Liver (tissue), 9 donors: ENCODE data around the gene MARCKS. TPM values are rescaled to one million over a fixed set of nuclear protein-coding genes. Genes with fewer than 3 reads are reported as not detected.

Source experiments
- DNase-seq: peaks from one replicate; pipeline ENCODE4 v3.0.0-alpha.2; 2017; ENCODE audit warnings: low spot score
- H3K27ac ChIP-seq, 2 donors: one replicate each; pipeline ENCODE4 v1.7.0; 2013; ENCODE audit warnings: inconsistent platforms in 2 of 2, low read length in 2 of 2, control low read depth in 1 of 2, low read depth in 1 of 2, mild to moderate bottlenecking in 1 of 2
- H3K27me3 ChIP-seq, 4 donors: one replicate each; pipeline versions ENCODE4 v1.6.1 to v1.7.0; 2013; ENCODE audit warnings: low read length in 3 of 4, inconsistent platforms in 1 of 4, mild to moderate bottlenecking in 1 of 4, moderate library complexity in 1 of 4; ENCODE audit not compliant: control insufficient read depth in 4 of 4, insufficient read depth in 4 of 4
- H3K36me3 ChIP-seq, 4 donors: one replicate each; pipeline versions ENCODE4 v1.6.1 to v1.7.0; 2013; ENCODE audit warnings: low read length in 3 of 4, mild to moderate bottlenecking in 3 of 4, low read depth in 1 of 4, moderate library complexity in 1 of 4; ENCODE audit not compliant: control insufficient read depth in 4 of 4, insufficient read depth in 3 of 4
- H3K4me1 ChIP-seq, 4 donors: one replicate each; pipeline versions ENCODE4 v1.6.1 to v1.7.0; 2013; ENCODE audit warnings: low read length in 3 of 4, mild to moderate bottlenecking in 3 of 4, moderate library complexity in 1 of 4; ENCODE audit not compliant: control insufficient read depth in 4 of 4, insufficient read depth in 4 of 4
- H3K4me3 ChIP-seq, 3 donors: one replicate each; pipeline versions ENCODE4 v1.6.1 to v1.7.0; 2013; ENCODE audit warnings: low read length in 3 of 3, control low read depth in 1 of 3, low read depth in 1 of 3, mild to moderate bottlenecking in 1 of 3
- H3K9ac ChIP-seq, 2 donors: one replicate each; pipeline ENCODE4 v1.7.0; 2013; ENCODE audit warnings: low read length in 2 of 2, mild to moderate bottlenecking in 2 of 2, moderate library complexity in 2 of 2, control low read depth in 1 of 2, low read depth in 1 of 2
- H3K9me3 ChIP-seq, 4 donors: one replicate each; pipeline versions ENCODE4 v1.6.1 to v1.7.0; 2013; ENCODE audit warnings: low read length in 3 of 4; ENCODE audit not compliant: control insufficient read depth in 4 of 4
- EGR1 ChIP-seq, 2 donors: IDR thresholded peaks; 2 replicates each; pipeline ENCODE4 v1.6.1; 2016 to 2018; ENCODE audit warnings: antibody characterized with exemption in 2 of 2, low read depth in 2 of 2
- FOXA1 ChIP-seq: IDR thresholded peaks from 2 replicates; pipeline ENCODE4 v1.6.1; 2016; ENCODE audit warnings: antibody characterized with exemption
- FOXA2 ChIP-seq: IDR thresholded peaks from 2 replicates; pipeline ENCODE4 v1.6.1; 2016; ENCODE audit warnings: antibody characterized with exemption
- GABPA ChIP-seq, 2 donors: IDR thresholded peaks in 1 of 2; conservative IDR thresholded peaks in 1 of 2; 2 replicates each; pipeline ENCODE4 v1.6.1; 2016; ENCODE audit warnings: antibody characterized with exemption in 2 of 2, mild to moderate bottlenecking in 1 of 2, moderate library complexity in 1 of 2
- HNF4A ChIP-seq, 2 donors: conservative IDR thresholded peaks; 2 replicates each; pipeline ENCODE4 v1.6.1; 2016; ENCODE audit warnings: antibody characterized with exemption in 2 of 2, mild to moderate bottlenecking in 2 of 2
- HNF4G ChIP-seq: IDR thresholded peaks from 2 replicates; pipeline ENCODE4 v1.6.1; 2016; ENCODE audit warnings: antibody characterized with exemption
- JUND ChIP-seq, 2 donors: IDR thresholded peaks; 2 replicates each; pipeline ENCODE4 v1.6.1; 2016; ENCODE audit warnings: antibody characterized with exemption in 2 of 2
- NR2F2 ChIP-seq: IDR thresholded peaks from 2 replicates; pipeline ENCODE4 v1.6.1; 2016; ENCODE audit warnings: antibody characterized with exemption
- RAD21 ChIP-seq, 2 donors: IDR thresholded peaks; 2 replicates each; pipeline ENCODE4 v1.6.1; 2016; ENCODE audit warnings: antibody characterized with exemption in 2 of 2, mild to moderate bottlenecking in 2 of 2
- RXRA ChIP-seq, 2 donors: IDR thresholded peaks; 2 replicates each; pipeline ENCODE4 v1.6.1; 2017 to 2018; ENCODE audit warnings: antibody characterized with exemption in 2 of 2, mild to moderate bottlenecking in 1 of 2
- SP1 ChIP-seq: IDR thresholded peaks from 2 replicates; pipeline ENCODE4 v1.6.1; 2018; ENCODE audit warnings: antibody characterized with exemption, mild to moderate bottlenecking
- TAF1 ChIP-seq: conservative IDR thresholded peaks from 2 replicates; pipeline ENCODE4 v1.6.1; 2016; ENCODE audit warnings: antibody characterized with exemption, mild to moderate bottlenecking
- YY1 ChIP-seq: IDR thresholded peaks from 2 replicates; pipeline ENCODE4 v1.6.1; 2016; ENCODE audit warnings: antibody characterized with exemption, mild to moderate bottlenecking
- WGBS: extraction: QIAGEN DNeasy Blood & Tissue Kit; methylation state at CpG from one replicate; pipeline ENCODE4 v1.1.7; 2013; 5-methylcytosine and 5-hydroxymethylcytosine counted together
- polyA plus RNA-seq, 2 donors: library from polyadenylated mRNA; stranded (reverse) in 1 of 2; unstranded in 1 of 2; fragments of 200-250 nt in 1 of 2; fragments of >200 nt in 1 of 2; fragmentation: Nextera tagmentation in 1 of 2; extraction: Ambion mirVana in 1 of 2; gene quantifications; one replicate each; pipeline versions ENCODE4 v1.2.1 to v1.2.3, GENCODE V29; 2013 to 2015
- total RNA-seq, 2 donors: library from RNA; depleted of rRNA; stranded (reverse); fragments of >200 nt; gene quantifications; one replicate each; pipeline ENCODE4 v1.2.3, GENCODE V29; 2014
- TF ChIP-seq, protein P1 (sequence below): IDR thresholded peaks from 2 replicates; pipeline ENCODE4 v1.6.1; 2016; ENCODE audit warnings: antibody characterized with exemption
- TF ChIP-seq, protein P2 (sequence below): IDR thresholded peaks from 2 replicates; pipeline ENCODE4 v1.6.1; 2016; ENCODE audit warnings: antibody characterized with exemption, mild to moderate bottlenecking
- TF ChIP-seq, protein P3 (sequence below): IDR thresholded peaks from 2 replicates; pipeline ENCODE4 v1.6.1; 2016; ENCODE audit warnings: antibody characterized with exemption
- TF ChIP-seq, protein P4 (sequence below): IDR thresholded peaks from 2 replicates; pipeline ENCODE4 v1.6.1; 2016; ENCODE audit warnings: antibody characterized with exemption
- TF ChIP-seq, protein P5 (sequence below): fragments of 150-350 bp; IDR thresholded peaks from 2 replicates; pipeline ENCODE4 v1.5.1; 2017; ENCODE audit warnings: improper control_type of control experiment, low read depth, low read length; ENCODE audit not compliant: missing input control
- donor health status: healthy.
- donor health status: healthy.
- donor health status: healthy.
- donor health status: healthy.
- donor health status: healthy.

The MARCKS gene
- total and polyA plus RNA-seq, 4 donors, result 3.6 to 31.6 (median 5.9) TPM

DNA sequence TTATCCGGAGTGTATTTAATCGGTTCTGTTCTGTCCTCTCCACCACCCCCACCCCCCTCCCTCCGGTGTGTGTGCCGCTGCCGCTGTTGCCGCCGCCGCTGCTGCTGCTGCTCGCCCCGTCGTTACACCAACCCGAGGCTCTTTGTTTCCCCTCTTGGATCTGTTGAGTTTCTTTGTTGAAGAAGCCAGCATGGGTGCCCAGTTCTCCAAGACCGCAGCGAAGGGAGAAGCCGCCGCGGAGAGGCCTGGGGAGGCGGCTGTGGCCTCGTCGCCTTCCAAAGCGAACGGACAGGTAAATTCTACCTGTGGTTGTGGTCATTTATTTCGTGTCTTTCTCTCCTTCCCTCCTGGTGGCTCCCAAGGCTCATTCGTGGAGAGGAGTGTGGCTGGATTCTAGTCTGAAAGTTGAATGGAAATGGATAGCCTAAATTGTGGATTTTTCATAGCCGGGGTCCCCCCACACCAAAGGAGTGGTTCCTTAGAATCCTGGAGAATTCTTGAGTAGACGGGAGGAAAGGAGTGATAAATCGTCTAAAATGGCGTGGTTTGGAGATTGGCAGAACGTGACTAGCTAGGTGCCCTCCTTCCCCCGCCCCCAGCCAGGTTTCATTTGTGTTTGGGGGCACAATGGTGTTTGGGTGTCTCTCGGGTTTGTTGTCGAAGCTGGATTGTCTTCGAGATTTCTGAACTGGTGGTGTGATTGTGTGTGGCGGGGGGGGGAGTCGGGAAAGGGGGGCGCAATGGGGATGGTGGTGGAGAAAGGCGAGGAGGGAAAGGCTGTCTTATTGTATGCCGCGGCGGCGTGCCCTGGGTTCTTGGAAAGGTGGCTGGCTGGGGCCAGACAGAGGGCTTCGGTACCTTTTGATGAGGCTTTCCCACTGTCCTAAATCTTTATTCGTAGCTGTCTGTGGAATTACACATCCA lies 673 bp downstream of the MARCKS start (continued):
- TF ChIP-seq JUND (IDR thresholded peaks at IDR 0.05) (no peak), HNF4A (conservative IDR thresholded peaks at IDR 0.05) (no peak)

- Histone ChIP-seq H3K36me3 (no peaks in the 10 kb centered on the region), H3K9me3 (no peaks in the 10 kb centered on the region), H3K4me1 (peaks cover 12 to 40% (median 28%) of the 10 kb centered on the region in 4 donors), H3K4me3 (peak overlapping the region; percentile 40 to 70 (median 51)), H3K9ac (peak overlapping the region; percentile 10 to 80), H3K27me3 (peaks cover 0 to 3% (median 0%) of the 10 kb centered on the region in 4 donors), H3K27ac (peak overlapping the region; percentile 81 to 82)
- under 1% methylated on average over 67 of the region's 67 CpGs for WGBS
- peak; percentile 91 for DNase-seq
- TF ChIP-seq, protein P1, sequence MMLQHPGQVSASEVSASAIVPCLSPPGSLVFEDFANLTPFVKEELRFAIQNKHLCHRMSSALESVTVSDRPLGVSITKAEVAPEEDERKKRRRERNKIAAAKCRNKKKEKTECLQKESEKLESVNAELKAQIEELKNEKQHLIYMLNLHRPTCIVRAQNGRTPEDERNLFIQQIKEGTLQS, result no peak
- TF ChIP-seq, protein P2, sequence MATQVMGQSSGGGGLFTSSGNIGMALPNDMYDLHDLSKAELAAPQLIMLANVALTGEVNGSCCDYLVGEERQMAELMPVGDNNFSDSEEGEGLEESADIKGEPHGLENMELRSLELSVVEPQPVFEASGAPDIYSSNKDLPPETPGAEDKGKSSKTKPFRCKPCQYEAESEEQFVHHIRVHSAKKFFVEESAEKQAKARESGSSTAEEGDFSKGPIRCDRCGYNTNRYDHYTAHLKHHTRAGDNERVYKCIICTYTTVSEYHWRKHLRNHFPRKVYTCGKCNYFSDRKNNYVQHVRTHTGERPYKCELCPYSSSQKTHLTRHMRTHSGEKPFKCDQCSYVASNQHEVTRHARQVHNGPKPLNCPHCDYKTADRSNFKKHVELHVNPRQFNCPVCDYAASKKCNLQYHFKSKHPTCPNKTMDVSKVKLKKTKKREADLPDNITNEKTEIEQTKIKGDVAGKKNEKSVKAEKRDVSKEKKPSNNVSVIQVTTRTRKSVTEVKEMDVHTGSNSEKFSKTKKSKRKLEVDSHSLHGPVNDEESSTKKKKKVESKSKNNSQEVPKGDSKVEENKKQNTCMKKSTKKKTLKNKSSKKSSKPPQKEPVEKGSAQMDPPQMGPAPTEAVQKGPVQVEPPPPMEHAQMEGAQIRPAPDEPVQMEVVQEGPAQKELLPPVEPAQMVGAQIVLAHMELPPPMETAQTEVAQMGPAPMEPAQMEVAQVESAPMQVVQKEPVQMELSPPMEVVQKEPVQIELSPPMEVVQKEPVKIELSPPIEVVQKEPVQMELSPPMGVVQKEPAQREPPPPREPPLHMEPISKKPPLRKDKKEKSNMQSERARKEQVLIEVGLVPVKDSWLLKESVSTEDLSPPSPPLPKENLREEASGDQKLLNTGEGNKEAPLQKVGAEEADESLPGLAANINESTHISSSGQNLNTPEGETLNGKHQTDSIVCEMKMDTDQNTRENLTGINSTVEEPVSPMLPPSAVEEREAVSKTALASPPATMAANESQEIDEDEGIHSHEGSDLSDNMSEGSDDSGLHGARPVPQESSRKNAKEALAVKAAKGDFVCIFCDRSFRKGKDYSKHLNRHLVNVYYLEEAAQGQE, result peak; percentile 27
- TF ChIP-seq, protein P3, sequence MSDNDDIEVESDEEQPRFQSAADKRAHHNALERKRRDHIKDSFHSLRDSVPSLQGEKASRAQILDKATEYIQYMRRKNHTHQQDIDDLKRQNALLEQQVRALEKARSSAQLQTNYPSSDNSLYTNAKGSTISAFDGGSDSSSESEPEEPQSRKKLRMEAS, result no peak
- TF ChIP-seq JUND (IDR thresholded peaks at IDR 0.05) (no peak), FOXA1 (no peak), EGR1 (IDR thresholded peaks at IDR 0.05; ENCODE audit: low read depth in 2 of 2) (no peak), RAD21 (IDR thresholded peaks at IDR 0.05) (peak; percentile 80 to 86), RXRA (IDR thresholded peaks at IDR 0.05) (no peak), TAF1 (peak; percentile 33), YY1 (no peak), NR2F2 (peak; percentile 1), GABPA (IDR thresholded peaks at IDR 0.05 in 1 of 2, conservative IDR thresholded peaks at IDR 0.05 in 1 of 2) (no peak), HNF4A (conservative IDR thresholded peaks at IDR 0.05) (no peak), HNF4G (no peak), SP1 (peak; percentile 23), FOXA2 (no peak)
- TF ChIP-seq, protein P4, sequence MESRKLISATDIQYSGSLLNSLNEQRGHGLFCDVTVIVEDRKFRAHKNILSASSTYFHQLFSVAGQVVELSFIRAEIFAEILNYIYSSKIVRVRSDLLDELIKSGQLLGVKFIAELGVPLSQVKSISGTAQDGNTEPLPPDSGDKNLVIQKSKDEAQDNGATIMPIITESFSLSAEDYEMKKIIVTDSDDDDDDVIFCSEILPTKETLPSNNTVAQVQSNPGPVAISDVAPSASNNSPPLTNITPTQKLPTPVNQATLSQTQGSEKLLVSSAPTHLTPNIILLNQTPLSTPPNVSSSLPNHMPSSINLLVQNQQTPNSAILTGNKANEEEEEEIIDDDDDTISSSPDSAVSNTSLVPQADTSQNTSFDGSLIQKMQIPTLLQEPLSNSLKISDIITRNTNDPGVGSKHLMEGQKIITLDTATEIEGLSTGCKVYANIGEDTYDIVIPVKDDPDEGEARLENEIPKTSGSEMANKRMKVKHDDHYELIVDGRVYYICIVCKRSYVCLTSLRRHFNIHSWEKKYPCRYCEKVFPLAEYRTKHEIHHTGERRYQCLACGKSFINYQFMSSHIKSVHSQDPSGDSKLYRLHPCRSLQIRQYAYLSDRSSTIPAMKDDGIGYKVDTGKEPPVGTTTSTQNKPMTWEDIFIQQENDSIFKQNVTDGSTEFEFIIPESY, result no peak
- TF ChIP-seq, protein P5, sequence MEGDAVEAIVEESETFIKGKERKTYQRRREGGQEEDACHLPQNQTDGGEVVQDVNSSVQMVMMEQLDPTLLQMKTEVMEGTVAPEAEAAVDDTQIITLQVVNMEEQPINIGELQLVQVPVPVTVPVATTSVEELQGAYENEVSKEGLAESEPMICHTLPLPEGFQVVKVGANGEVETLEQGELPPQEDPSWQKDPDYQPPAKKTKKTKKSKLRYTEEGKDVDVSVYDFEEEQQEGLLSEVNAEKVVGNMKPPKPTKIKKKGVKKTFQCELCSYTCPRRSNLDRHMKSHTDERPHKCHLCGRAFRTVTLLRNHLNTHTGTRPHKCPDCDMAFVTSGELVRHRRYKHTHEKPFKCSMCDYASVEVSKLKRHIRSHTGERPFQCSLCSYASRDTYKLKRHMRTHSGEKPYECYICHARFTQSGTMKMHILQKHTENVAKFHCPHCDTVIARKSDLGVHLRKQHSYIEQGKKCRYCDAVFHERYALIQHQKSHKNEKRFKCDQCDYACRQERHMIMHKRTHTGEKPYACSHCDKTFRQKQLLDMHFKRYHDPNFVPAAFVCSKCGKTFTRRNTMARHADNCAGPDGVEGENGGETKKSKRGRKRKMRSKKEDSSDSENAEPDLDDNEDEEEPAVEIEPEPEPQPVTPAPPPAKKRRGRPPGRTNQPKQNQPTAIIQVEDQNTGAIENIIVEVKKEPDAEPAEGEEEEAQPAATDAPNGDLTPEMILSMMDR, result peak; percentile 95
These were observed 1.6 kb downstream of the MARCKS start for GRCh38 chr6:113858480-113859348.
